IMR-90 (cell line): Measurements from ENCODE around the gene TBC1D12.

Source experiments
- CEBPB ChIP-seq: IDR thresholded peaks from 2 replicates; pipeline ENCODE4 v1.6.1; 2012; ENCODE audit warnings: low read depth, low read length, improper control_type of control experiment
- CTCF ChIP-seq: conservative IDR thresholded peaks from 2 replicates; pipeline ENCODE4 v1.5.1; 2012; ENCODE audit warnings: mild to moderate bottlenecking, low read depth, low read length, improper control_type of control experiment
- MAZ ChIP-seq: IDR thresholded peaks from 2 replicates; pipeline ENCODE4 v1.6.1; 2012; ENCODE audit warnings: low read depth, mild to moderate bottlenecking, low read length, improper control_type of control experiment, moderate library complexity, borderline replicate concordance
- POLR2A ChIP-seq: IDR thresholded peaks from 2 replicates; pipeline ENCODE4 v1.6.1; 2012; ENCODE audit warnings: mild to moderate bottlenecking, low read depth, low read length

DNA sequence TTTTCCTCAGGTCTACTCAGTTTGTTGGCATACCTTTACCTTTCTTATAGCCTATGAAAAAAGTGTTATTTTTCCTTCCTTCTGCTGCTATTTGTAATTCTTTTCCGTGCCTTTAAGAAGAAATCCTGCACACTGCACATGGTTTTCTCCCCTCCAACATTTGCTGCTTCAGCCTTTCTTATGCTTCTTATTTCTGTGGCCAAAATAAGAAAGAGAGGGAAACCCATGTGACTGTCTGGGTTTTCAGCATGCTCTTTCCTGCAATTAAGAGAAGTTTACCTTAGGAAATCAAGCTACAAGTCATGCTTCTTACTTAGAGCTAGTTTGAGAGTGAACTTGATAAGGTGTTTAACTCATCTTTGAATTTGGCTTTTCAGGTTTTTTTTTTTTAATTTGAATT is 11.0 kb downstream of the TBC1D12 start:
- TF ChIP-seq POLR2A, result no peak
- TF ChIP-seq CTCF, result no peak
- no peak for TF ChIP-seq MAZ
- TF ChIP-seq CEBPB, result no peak
